ENCODE data around the gene ILF3. TPM values are rescaled to one million over a fixed set of nuclear protein-coding genes. Genes with fewer than 3 reads are reported as not detected.

The ILF3 gene
- total and polyA plus RNA-seq, 2 of the 13 experiments (the other 11 are each of a cell fraction or from before 2014, with no cell fraction given): 120 to 173 TPM

- TF ChIP-seq FOSL1 (CRISPR knock-in tag; IDR thresholded peaks at IDR 0.05; ENCODE audit: borderline replicate concordance) (no peak), ZFY (CRISPR knock-in tag; IDR thresholded peaks at IDR 0.05) (peak; percentile 83), MAZ (IDR thresholded peaks at IDR 0.05; ENCODE audit: borderline replicate concordance, low read depth, low read length) (no peak), MAZ (CRISPR knock-in tag; IDR thresholded peaks at IDR 0.05; ENCODE audit: low read depth) (0 out of 2 replicates have a peak, but pooled peaks have one; percentile 9), ARNTL (CRISPR knock-in tag; IDR thresholded peaks at IDR 0.05) (no peak), ZBTB7A (CRISPR knock-in tag; IDR thresholded peaks at IDR 0.05) (no peak), JDP2 (CRISPR knock-in tag; IDR thresholded peaks at IDR 0.05; ENCODE audit: borderline replicate concordance) (no peak), UBTF (CRISPR knock-in tag; IDR thresholded peaks at IDR 0.05) (peak; percentile 63; the same call in 1 of the 2 replicates), HDAC1 (CRISPR knock-in tag; IDR thresholded peaks at IDR 0.05) (peak; percentile 59; the same call in 1 of the 2 replicates), GFI1 (CRISPR knock-in tag; IDR thresholded peaks at IDR 0.05; ENCODE audit: borderline replicate concordance) (no peak; the same call in 1 of the 2 replicates), SRSF1 (optimal IDR thresholded peaks at IDR 0.05; ENCODE audit: low read depth, low read length) (peak; percentile 50), ZNF75D (CRISPR knock-in tag; IDR thresholded peaks at IDR 0.05; ENCODE audit: borderline replicate concordance) (no peak), ZNF10 (CRISPR knock-in tag; IDR thresholded peaks at IDR 0.05; ENCODE audit: borderline replicate concordance, low read depth) (no peak), PRDM4 (CRISPR knock-in tag; IDR thresholded peaks at IDR 0.05; ENCODE audit: borderline replicate concordance) (no peak), MTERF4 (CRISPR knock-in tag; IDR thresholded peaks at IDR 0.05) (0 out of 2 replicates have a peak, but pooled peaks have one; percentile 3), HOXA3 (CRISPR knock-in tag; IDR thresholded peaks at IDR 0.05) (no peak), ZNF275 (CRISPR knock-in tag; IDR thresholded peaks at IDR 0.05; ENCODE audit: borderline replicate concordance) (0 out of 2 replicates have a peak, but pooled peaks have one; percentile 30)
- TF ChIP-seq, protein P1, sequence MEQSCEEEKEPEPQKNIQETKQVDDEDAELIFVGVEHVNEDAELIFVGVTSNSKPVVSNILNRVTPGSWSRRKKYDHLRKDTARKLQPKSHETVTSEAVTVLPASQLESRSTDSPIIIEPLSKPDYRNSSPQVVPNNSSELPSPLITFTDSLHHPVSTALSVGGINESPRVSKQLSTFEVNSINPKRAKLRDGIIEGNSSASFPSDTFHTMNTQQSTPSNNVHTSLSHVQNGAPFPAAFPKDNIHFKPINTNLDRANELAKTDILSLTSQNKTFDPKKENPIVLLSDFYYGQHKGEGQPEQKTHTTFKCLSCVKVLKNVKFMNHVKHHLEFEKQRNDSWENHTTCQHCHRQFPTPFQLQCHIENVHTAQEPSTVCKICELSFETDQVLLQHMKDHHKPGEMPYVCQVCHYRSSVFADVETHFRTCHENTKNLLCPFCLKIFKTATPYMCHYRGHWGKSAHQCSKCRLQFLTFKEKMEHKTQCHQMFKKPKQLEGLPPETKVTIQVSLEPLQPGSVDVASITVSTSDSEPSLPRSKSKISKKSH (CRISPR knock-in tag; IDR thresholded peaks at IDR 0.05; ENCODE audit: borderline replicate concordance): 0 out of 2 replicates have a peak, but pooled peaks have one; percentile 22
These were observed 64.4 kb downstream of the ILF3 start (continued) for GRCh38 chr19:10718205-10719196.

Data from HepG2 (cell line).